Activated CD8-positive, alpha-beta T cell treated with anti-CD3 and anti-CD28 coated beads, Interleukin-2, amount 10 ng/mL, durations not matched to agents 7 days and 5 days (primary cell): ENCODE data around the gene TBX1. TPM values are rescaled to one million over a fixed set of nuclear protein-coding genes. Genes with fewer than 3 reads are reported as not detected.
A peak's percentile ranks its signal among the peaks of the same experiment; 100 is the strongest.

Experiments
- ATAC-seq: fragments of 150-1000 bp; cut with Tn5 transposase; one replicate; pipeline ENCODE4 v1.10.0; 2021; ENCODE audit warnings: moderate library complexity
- CTCF ChIA-PET: fragments of 350-600 bp; sonication (Branson Sonifier 250); formaldehyde crosslinking; loops from one replicate; lab custom pipeline; 2021; ENCODE audit warnings: antibody characterized with exemption; lab: Charles Lee
- POLR2A ChIA-PET: fragments of 350-600 bp; sonication (Branson Sonifier 250); formaldehyde crosslinking; loops from one replicate; lab custom pipeline; 2021; ENCODE audit warnings: antibody characterized with exemption; lab: Charles Lee
- DNase-seq: peaks from one replicate; pipeline ENCODE4 v3.0.0-alpha.2; 2020
- H3K27ac Mint-ChIP-seq: one replicate; pipeline ENCODE4 v1.8.0; 2021; ENCODE audit warnings: mild to moderate bottlenecking, mixed read lengths
- H3K27me3 Mint-ChIP-seq: one replicate; pipeline ENCODE4 v1.8.0; 2021; ENCODE audit warnings: low read depth, mixed read lengths
- H3K36me3 Mint-ChIP-seq: one replicate; pipeline ENCODE4 v1.8.0; 2021; ENCODE audit warnings: low read depth, mixed read lengths
- H3K4me1 Mint-ChIP-seq: one replicate; pipeline ENCODE4 v1.8.0; 2021; ENCODE audit warnings: low read depth, mixed read lengths
- H3K4me3 Mint-ChIP-seq: one replicate; pipeline ENCODE4 v1.8.0; 2021; ENCODE audit warnings: mild to moderate bottlenecking, mixed read lengths
- H3K9me3 Mint-ChIP-seq: one replicate; pipeline ENCODE4 v1.8.0; 2022; ENCODE audit warnings: mixed read lengths; ENCODE audit not compliant: insufficient read depth
- total RNA-seq, 2 experiments: library from RNA; stranded (reverse); gene quantifications; one replicate each; pipeline ENCODE4 v1.2.3, GENCODE V29; 2021

The TBX1 gene
- total RNA-seq, 2 experiments from 2014 or later: 1.2 to 1.5 TPM

DNA sequence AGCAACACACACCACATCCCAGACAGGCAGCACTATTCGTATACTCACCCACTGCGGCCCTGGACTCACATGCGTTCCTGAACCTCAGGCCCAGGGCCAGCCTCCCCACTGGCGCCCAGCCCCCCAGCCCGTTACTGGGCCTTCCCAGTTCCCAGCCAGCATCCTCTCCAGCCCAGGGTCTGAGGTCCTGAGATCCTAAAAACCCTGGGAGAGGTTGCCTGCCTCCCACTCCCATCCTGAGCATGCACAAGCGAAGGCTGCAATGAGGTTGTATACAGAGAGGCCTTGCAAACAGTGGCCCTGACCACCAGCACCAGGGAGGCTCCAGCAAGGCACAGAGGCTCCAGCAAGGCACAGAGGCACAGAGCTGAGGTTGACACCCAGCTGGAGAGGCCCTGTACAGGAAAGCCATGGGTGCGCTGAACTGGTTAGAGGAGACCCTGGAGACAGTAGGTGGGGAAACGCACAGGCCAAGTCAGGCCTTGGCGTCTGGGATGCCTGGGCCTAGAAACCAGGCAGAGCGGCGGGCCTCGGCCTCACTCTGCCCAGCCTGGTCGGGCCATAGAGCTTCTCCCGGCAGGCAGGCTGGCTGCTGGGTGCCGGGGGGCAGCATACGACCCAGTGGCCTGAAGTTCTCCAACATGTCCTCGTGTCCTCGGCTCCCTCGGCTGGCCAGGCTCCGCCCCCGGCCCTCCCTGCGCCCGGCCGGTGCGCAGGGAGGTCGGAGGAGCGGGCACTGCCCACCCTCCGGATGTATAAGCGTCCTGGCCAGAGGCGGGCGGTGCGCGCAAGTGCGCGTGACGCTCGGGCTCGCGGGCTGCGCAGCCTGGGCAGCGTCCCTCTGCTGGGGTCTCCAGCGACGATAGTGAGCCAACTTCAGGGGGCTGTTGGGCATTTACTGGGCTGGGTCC, 2.3 kb upstream of the TBX1 start:
- Mint-ChIP-seq H3K4me3 (no peak overlapping the region), H3K27me3 (peaks cover 73% of the 10 kb centered on the region), H3K27ac (no peak overlapping the region), H3K9me3 (no peaks in the 10 kb centered on the region), H3K4me1 (peaks cover 24% of the 10 kb centered on the region), H3K36me3 (peaks cover 2% of the 10 kb centered on the region)
- ATAC-seq (no peak), DNase-seq (no peak)
- ChIA-PET CTCF (interaction anchor here (1.2 to 2.9 kb wide), 3 partner anchors 8 to 153 kb away, joined by 4 to 20 read pairs (median 11); no protein-coding TSS in a partner anchor), POLR2A (no interaction called here)

DNA sequence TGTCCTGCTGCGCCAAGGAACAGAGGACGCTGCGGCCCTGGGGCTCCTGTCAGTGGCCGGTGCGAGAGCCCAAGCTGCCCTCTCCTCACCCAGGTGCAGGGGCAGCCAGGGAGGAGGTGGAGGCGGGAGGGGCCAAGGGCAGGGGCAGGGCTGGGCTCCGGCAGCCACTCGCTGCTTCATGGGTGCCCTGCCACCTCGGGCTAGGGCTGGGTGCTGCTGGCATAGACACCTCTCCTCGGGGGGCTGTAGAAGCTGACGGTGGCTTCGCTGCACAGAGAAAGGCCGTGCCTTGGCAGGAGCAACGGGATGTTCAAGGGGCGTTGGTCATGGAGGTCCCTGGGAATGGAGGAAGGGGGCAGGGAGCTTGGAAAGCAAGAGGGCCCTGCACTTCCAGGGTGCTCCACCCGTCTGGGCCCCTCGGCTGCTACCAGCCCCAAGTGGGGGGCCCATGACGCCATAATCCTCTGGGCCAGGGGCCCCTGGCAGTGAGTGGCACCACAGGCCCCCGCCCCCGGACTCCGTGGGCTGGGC, 1.6 kb upstream of the TBX1 start:
- ATAC-seq (no peak), DNase-seq (no peak)
- Mint-ChIP-seq H3K27me3 (peaks cover 76% of the 10 kb centered on the region), H3K36me3 (peaks cover 2% of the 10 kb centered on the region), H3K4me1 (peaks cover 24% of the 10 kb centered on the region), H3K9me3 (no peaks in the 10 kb centered on the region), H3K4me3 (no peak overlapping the region), H3K27ac (no peak overlapping the region)
- ChIA-PET CTCF (no interaction called here), POLR2A (no interaction called here)

DNA sequence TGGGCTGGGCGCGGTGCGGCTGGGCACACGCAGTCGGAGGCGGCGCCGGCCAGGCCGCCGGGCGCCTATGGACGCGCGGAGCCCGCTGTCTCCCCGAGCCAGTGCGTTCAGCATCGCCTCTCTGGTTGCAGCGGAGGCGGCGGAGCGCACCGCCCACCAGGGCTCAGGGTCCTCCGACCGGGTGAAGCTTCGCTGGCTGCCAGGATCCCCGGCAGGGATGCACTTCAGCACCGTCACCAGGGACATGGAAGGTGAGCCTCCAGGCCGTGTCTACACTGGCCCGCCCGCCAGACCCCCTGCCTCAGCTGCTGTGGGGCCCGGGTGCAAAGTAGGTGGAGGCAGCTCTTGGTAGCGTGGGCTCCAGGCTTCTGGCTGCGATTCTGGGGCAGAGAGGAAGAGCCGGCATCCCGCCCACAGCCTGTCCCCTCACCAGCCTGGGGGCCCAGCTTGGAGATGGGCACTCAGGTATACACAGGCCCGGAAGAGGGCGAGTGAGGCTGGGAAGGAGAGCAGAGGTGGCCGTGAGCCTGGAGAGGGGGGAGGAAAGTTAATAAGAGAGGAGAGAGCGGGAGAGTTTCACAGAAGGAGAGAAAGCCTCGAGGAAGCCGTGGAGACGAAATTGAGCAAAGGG, 1.0 kb upstream of the TBX1 start:
- Mint-ChIP-seq H3K36me3 (peaks cover 2% of the 10 kb centered on the region), H3K27me3 (peaks cover 74% of the 10 kb centered on the region), H3K9me3 (no peaks in the 10 kb centered on the region), H3K27ac (no peak overlapping the region), H3K4me3 (peak overlapping the region; percentile 48), H3K4me1 (peaks cover 24% of the 10 kb centered on the region)
- ChIA-PET CTCF (no interaction called here), POLR2A (no interaction called here)
- ATAC-seq (no peak), DNase-seq (no peak)

- Mint-ChIP-seq H3K4me3 (no peak overlapping the region), H3K9me3 (no peaks in the 10 kb centered on the region), H3K27me3 (peaks cover 68% of the 10 kb centered on the region), H3K36me3 (peaks cover 2% of the 10 kb centered on the region), H3K27ac (no peak overlapping the region), H3K4me1 (peaks cover 29% of the 10 kb centered on the region)
- ATAC-seq (no peak), DNase-seq (no peak)
- POLR2A ChIA-PET: no interaction called here
- CTCF ChIA-PET: interaction anchor here (2.7 kb wide), 1 partner anchor 31 kb away, joined by 11 read pairs; no protein-coding TSS in a partner anchor
Observed at GRCh38 chr22:19760951-19761724, 560 bp downstream of the TBX1 start.

GRCh38 chr22:19761725-19762567, 1.4 kb downstream of the TBX1 start:
- ATAC-seq: no peak
- no peak overlapping the region for H3K4me3 Mint-ChIP-seq
- CTCF ChIA-PET: interaction anchor here (1.3 to 2.7 kb wide), 2 partner anchors 32 to 148 kb away, joined by 4 to 11 read pairs; no protein-coding TSS in a partner anchor
- peaks cover 63% of the 10 kb centered on the region for H3K27me3 Mint-ChIP-seq
- peaks cover 27% of the 10 kb centered on the region for H3K4me1 Mint-ChIP-seq
- no peaks in the 10 kb centered on the region for H3K9me3 Mint-ChIP-seq
- H3K36me3 Mint-ChIP-seq: peaks cover 2% of the 10 kb centered on the region
- DNase-seq: no peak
- no peak overlapping the region for H3K27ac Mint-ChIP-seq
- POLR2A ChIA-PET: no interaction called here

- no peaks in the 10 kb centered on the region for H3K9me3 Mint-ChIP-seq
- no peak for DNase-seq
- H3K36me3 Mint-ChIP-seq: peaks cover 2% of the 10 kb centered on the region
- peaks cover 62% of the 10 kb centered on the region for H3K27me3 Mint-ChIP-seq
- CTCF ChIA-PET: interaction anchor here (1.3 to 2.7 kb wide), 2 partner anchors 32 to 148 kb away, joined by 4 to 11 read pairs; no protein-coding TSS in a partner anchor
- POLR2A ChIA-PET: no interaction called here
- H3K27ac Mint-ChIP-seq: no peak overlapping the region
- ATAC-seq: no peak
- H3K4me3 Mint-ChIP-seq: no peak overlapping the region
- peaks cover 27% of the 10 kb centered on the region for H3K4me1 Mint-ChIP-seq
Observed at GRCh38 chr22:19762568-19763457, 2.2 kb downstream of the TBX1 start.

DNA sequence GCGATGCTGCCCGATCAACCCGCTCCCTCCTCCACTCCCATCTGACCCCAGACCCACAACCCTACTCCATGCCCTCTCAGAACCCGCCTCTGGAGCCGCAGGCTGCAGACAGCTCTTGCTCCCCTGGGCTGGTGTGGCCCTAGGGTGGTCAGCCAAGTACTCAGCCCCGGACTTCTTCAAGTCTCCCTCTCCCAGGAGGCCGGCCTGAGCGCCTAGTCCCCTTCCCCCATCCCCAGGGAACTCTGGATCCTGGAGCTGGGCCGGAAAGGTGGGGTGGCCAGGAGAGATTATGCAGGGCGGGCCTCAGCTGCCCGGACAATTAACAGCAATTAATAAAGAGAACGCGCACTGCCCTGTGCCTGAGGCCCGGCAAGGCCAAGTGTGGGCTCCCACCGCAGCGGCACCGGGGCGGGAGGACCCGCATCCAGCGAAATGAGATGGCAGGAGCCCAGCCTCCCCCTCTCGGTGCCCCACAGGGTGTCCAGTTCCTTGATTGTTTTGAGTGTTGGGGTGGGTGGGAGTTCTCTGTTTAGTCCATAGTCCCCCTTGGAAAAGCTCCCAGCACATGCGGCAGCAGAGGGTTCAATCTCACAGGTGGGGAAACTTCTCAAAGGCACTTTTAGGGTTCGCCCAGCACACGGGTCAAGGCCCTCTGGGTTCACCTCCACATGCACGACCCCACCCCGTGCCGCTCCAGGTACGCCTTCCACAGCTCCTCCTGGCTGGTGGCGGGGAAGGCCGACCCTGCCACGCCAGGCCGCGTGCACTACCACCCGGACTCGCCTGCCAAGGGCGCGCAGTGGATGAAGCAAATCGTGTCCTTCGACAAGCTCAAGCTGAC, 3.1 kb downstream of the TBX1 start:
- ATAC-seq (no peak), DNase-seq (no peak)
- Mint-ChIP-seq H3K27me3 (peaks cover 65% of the 10 kb centered on the region), H3K9me3 (no peaks in the 10 kb centered on the region), H3K4me3 (no peak overlapping the region), H3K4me1 (peaks cover 30% of the 10 kb centered on the region), H3K36me3 (peaks cover 2% of the 10 kb centered on the region), H3K27ac (no peak overlapping the region)
- POLR2A ChIA-PET: no interaction called here
- CTCF ChIA-PET: interaction anchor here (1.3 to 2.7 kb wide), 2 partner anchors 33 to 147 kb away, joined by 4 to 11 read pairs; no protein-coding TSS in a partner anchor

GRCh38 chr22:19764299-19764593, 3.7 kb downstream of the TBX1 start:
- Mint-ChIP-seq H3K36me3 (peaks cover 2% of the 10 kb centered on the region), H3K4me1 (peaks cover 30% of the 10 kb centered on the region), H3K27me3 (peaks cover 64% of the 10 kb centered on the region), H3K9me3 (no peaks in the 10 kb centered on the region), H3K4me3 (no peak overlapping the region), H3K27ac (no peak overlapping the region)
- ATAC-seq: no peak
- POLR2A ChIA-PET: no interaction called here
- CTCF ChIA-PET: no interaction called here
- DNase-seq: no peak

DNA sequence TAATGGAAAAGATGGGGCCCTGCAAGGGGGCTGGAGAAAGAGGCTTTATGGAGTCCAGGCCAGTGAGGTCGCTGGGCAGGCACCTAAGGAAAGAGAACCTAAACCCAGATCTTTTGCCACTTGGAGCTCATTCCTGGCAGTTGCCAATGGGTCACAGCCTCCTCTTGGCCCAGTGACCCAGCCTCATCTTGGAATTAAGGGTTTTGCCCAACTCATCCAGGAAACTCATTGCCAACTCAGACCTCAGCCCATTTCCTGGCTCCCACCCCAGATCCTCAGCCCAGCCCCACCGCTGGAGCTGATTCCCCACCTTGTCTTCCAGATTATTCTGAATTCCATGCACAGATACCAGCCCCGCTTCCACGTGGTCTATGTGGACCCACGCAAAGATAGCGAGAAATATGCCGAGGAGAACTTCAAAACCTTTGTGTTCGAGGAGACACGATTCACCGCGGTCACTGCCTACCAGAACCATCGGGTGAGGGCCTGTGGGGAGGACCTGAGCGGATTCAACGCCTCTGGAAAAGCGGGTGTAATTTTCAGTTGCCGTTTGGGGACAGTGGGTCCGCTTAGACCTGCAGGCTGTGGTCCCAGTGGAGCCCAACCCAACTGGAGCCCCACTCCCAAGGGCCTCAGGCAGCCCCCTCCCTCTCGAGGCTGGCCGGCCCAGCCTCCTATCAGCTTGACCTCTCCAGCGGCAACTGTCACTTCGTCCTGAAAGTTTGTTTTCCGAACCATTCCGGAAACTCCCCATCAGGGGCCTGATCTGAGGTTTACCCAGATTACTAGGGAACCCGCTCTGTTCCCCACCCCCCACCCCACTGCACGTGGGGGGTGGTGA, 4.3 kb downstream of the TBX1 start:
- no peaks in the 10 kb centered on the region for H3K9me3 Mint-ChIP-seq
- H3K27ac Mint-ChIP-seq: no peak overlapping the region
- ChIA-PET CTCF (interaction anchor here (1.0 to 1.3 kb wide), 3 partner anchors 9 to 145 kb away, joined by 3 to 5 read pairs (median 3); no protein-coding TSS in a partner anchor), POLR2A (interaction anchor here (0.5 kb wide), 1 partner anchor 12 kb away, joined by 4 read pairs; no protein-coding TSS in a partner anchor)
- H3K4me3 Mint-ChIP-seq: peak overlapping the region; percentile 70
- H3K4me1 Mint-ChIP-seq: peaks cover 24% of the 10 kb centered on the region
- H3K36me3 Mint-ChIP-seq: peaks cover 2% of the 10 kb centered on the region
- peaks cover 65% of the 10 kb centered on the region for H3K27me3 Mint-ChIP-seq
- DNase-seq (no peak), ATAC-seq (no peak)
